Measurements from ENCODE around the gene DMD. TPM values are rescaled to one million over a fixed set of nuclear protein-coding genes. Genes with fewer than 3 reads are reported as not detected.

DMD gene
- total and polyA plus RNA-seq, 2 donors (not counting 1 experiment from before 2014, with no cell fraction given) = 5.1 to 7.2 TPM

DNA sequence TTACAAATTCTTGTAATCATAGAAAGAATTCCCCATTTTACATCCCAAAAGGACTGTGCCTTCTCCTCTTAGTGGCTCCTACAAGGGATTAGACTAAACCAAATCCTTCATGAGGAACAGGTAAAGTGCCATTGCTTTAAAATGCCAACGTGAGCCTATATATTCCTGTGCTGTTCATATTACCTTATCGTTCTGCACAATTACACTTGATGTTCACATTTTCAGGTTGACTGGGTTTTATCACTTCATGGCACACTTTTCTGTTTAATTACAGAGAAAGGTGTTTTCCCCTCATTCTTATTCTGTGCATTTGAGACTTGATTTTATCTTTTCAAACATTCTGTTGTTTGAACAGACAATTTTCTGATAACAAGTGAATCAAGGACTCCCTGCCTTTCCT is 1493.9 kb downstream of the DMD start:
- H3K36me3 ChIP-seq (ENCODE audit: control insufficient read depth, insufficient read depth, low read length) = no peaks in the 10 kb centered on the region
- TF ChIP-seq EZH2 (IDR thresholded peaks at IDR 0.05; ENCODE audit: low read length, missing control alignments) (no peak), CTCF (conservative IDR thresholded peaks at IDR 0.05 in 1 of 2, IDR thresholded peaks at IDR 0.05 in 1 of 2; ENCODE audit: low read depth in 1 of 2, low read length in 2 of 2) (no peak)
- no peaks in the 10 kb centered on the region for H3K9me3 ChIP-seq (ENCODE audit: control insufficient read depth, insufficient read depth, low read depth, low read length)

DNA sequence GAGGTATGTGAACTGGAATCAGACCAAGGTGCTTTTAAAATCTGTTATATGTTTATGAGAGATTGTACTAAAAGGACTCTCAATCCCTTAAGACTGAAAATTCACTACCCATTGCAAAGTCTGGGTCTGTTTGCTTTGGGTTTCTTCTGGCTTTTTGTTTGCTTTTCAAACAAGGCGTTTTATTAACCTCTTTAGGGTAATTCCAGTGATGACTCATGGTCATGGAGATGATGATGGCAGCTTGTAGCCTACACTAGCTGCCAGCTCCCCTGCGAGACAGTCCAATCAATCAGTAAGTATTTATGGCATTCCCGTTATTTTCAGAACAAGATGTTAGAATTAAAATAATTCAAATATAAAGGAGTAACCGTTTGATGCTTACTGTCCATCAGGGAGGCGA is 1495.7 kb downstream of the DMD start:
- no peaks in the 10 kb centered on the region for H3K4me1 ChIP-seq (ENCODE audit: control insufficient read depth, extremely low read depth, insufficient read depth, low read length)
- no peaks in the 10 kb centered on the region for H3K9me3 ChIP-seq (ENCODE audit: control insufficient read depth, insufficient read depth, low read depth, low read length)
- no peaks in the 10 kb centered on the region for H4K20me1 ChIP-seq (ENCODE audit: control insufficient read depth, extremely low read depth, insufficient read depth, low read length)
- no peak overlapping the region for H3K9ac ChIP-seq (ENCODE audit: insufficient read depth, low read length)
- no peaks in the 10 kb centered on the region for H3K27me3 ChIP-seq (ENCODE audit: control insufficient read depth, insufficient read depth, low read length)
- H3K79me2 ChIP-seq (ENCODE audit: control insufficient read depth, insufficient read depth, low read length) = no peaks in the 10 kb centered on the region
- H3K4me2 ChIP-seq (ENCODE audit: extremely low read depth, insufficient read depth, low read length) = no peak overlapping the region
- no peak overlapping the region for H3K4me3 ChIP-seq (replicated peaks in 1 of 4; ENCODE audit: control extremely low read depth in 1 of 4, insufficient read depth in 1 of 4, low read depth in 3 of 4, low read length in 4 of 4)
- no peak overlapping the region for H2AFZ ChIP-seq (ENCODE audit: low read length)
- H3K36me3 ChIP-seq (ENCODE audit: control insufficient read depth, insufficient read depth, low read length) = no peaks in the 10 kb centered on the region
- H3K27ac ChIP-seq (ENCODE audit: insufficient read depth, low read length) = no peak overlapping the region
- no peak for DNase-seq (ENCODE audit: low read depth in 2 of 2)
- TF ChIP-seq EZH2 (IDR thresholded peaks at IDR 0.05; ENCODE audit: low read length, missing control alignments) (no peak), CTCF (conservative IDR thresholded peaks at IDR 0.05 in 1 of 2, IDR thresholded peaks at IDR 0.05 in 1 of 2; ENCODE audit: low read depth in 1 of 2, low read length in 2 of 2) (no peak)

More for the DNA sequence above, 1493.9 kb downstream of the DMD start:
- Histone ChIP-seq H3K4me1 (ENCODE audit: control insufficient read depth, extremely low read depth, insufficient read depth, low read length) (no peaks in the 10 kb centered on the region), H3K4me2 (ENCODE audit: extremely low read depth, insufficient read depth, low read length) (no peak overlapping the region), H3K79me2 (ENCODE audit: control insufficient read depth, insufficient read depth, low read length) (no peaks in the 10 kb centered on the region), H3K27me3 (ENCODE audit: control insufficient read depth, insufficient read depth, low read length) (no peaks in the 10 kb centered on the region), H2AFZ (ENCODE audit: low read length) (no peak overlapping the region), H4K20me1 (ENCODE audit: control insufficient read depth, extremely low read depth, insufficient read depth, low read length) (no peaks in the 10 kb centered on the region), H3K4me3 (replicated peaks in 1 of 4; ENCODE audit: control extremely low read depth in 1 of 4, insufficient read depth in 1 of 4, low read depth in 3 of 4, low read length in 4 of 4) (no peak overlapping the region), H3K27ac (ENCODE audit: insufficient read depth, low read length) (no peak overlapping the region), H3K9ac (ENCODE audit: insufficient read depth, low read length) (no peak overlapping the region)
- DNase-seq (ENCODE audit: low read depth in 2 of 2) = no peak

DNA sequence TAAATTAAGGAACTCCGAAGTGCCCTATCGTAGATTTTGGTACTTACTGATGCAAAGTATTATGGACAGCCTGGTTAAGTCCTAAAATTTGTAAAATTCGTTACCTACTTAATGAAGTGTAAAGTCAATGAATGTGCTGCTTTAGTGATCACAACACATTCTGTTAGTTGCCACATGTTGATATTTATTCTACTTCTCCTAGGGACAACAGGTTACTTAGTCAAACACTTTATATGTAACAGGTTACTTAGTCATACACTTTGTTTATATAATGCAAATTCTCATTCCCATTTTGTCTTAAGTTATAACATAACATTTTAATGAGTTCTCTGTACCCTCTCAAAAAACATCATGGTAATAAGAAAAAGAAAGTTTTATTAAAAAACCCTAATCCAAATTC is 1496.6 kb downstream of the DMD start:
- TF ChIP-seq CTCF (conservative IDR thresholded peaks at IDR 0.05 in 1 of 2, IDR thresholded peaks at IDR 0.05 in 1 of 2; ENCODE audit: low read depth in 1 of 2, low read length in 2 of 2) (no peak), EZH2 (IDR thresholded peaks at IDR 0.05; ENCODE audit: low read length, missing control alignments) (no peak)
- Histone ChIP-seq H3K9me3 (ENCODE audit: control insufficient read depth, insufficient read depth, low read depth, low read length) (no peaks in the 10 kb centered on the region), H3K4me1 (ENCODE audit: control insufficient read depth, extremely low read depth, insufficient read depth, low read length) (no peaks in the 10 kb centered on the region), H3K36me3 (ENCODE audit: control insufficient read depth, insufficient read depth, low read length) (no peaks in the 10 kb centered on the region), H3K9ac (ENCODE audit: insufficient read depth, low read length) (no peak overlapping the region), H3K27me3 (ENCODE audit: control insufficient read depth, insufficient read depth, low read length) (no peaks in the 10 kb centered on the region), H3K4me3 (replicated peaks in 1 of 4; ENCODE audit: control extremely low read depth in 1 of 4, insufficient read depth in 1 of 4, low read depth in 3 of 4, low read length in 4 of 4) (no peak overlapping the region), H3K4me2 (ENCODE audit: extremely low read depth, insufficient read depth, low read length) (no peak overlapping the region), H3K79me2 (ENCODE audit: control insufficient read depth, insufficient read depth, low read length) (no peaks in the 10 kb centered on the region), H3K27ac (ENCODE audit: insufficient read depth, low read length) (no peak overlapping the region), H2AFZ (ENCODE audit: low read length) (no peak overlapping the region), H4K20me1 (ENCODE audit: control insufficient read depth, extremely low read depth, insufficient read depth, low read length) (no peaks in the 10 kb centered on the region)
- DNase-seq (ENCODE audit: low read depth in 2 of 2) = no peak
